ENCODE data around the gene SQOR.

- TF ChIP-seq SP1 (IDR thresholded peaks at IDR 0.05; ENCODE audit: low read depth) (no peak), POLR2AphosphoS5 (IDR thresholded peaks at IDR 0.05; ENCODE audit: low read depth, low read length) (no peak), EZH2 (IDR thresholded peaks at IDR 0.05) (no peak), JUND (IDR thresholded peaks at IDR 0.05) (no peak), CTCF (IDR thresholded peaks at IDR 0.05 in 2 of 3, conservative IDR thresholded peaks at IDR 0.05 in 1 of 3; ENCODE audit: borderline replicate concordance in 1 of 3, insufficient read depth in 1 of 3, low read depth in 2 of 3, low read length in 2 of 3) (no peak), RAD21 (IDR thresholded peaks at IDR 0.05; ENCODE audit: low read depth) (no peak), REST (IDR thresholded peaks at IDR 0.05; ENCODE audit: low read depth) (no peak)
- TF ChIP-seq, protein P1, sequence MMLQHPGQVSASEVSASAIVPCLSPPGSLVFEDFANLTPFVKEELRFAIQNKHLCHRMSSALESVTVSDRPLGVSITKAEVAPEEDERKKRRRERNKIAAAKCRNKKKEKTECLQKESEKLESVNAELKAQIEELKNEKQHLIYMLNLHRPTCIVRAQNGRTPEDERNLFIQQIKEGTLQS (IDR thresholded peaks at IDR 0.05): no peak
Observed at GRCh38 chr15:45668386-45668785, 33.6 kb downstream of the SQOR start.
